Amygdala (tissue), 56 donors: ENCODE results near the gene RNF19B.

Experiments used
- DNase-seq, 56 donors: peaks; one replicate each; lab custom pipeline; 2025; lab: John Stamatoyannopoulos, UW

The RNF19B gene

DNA sequence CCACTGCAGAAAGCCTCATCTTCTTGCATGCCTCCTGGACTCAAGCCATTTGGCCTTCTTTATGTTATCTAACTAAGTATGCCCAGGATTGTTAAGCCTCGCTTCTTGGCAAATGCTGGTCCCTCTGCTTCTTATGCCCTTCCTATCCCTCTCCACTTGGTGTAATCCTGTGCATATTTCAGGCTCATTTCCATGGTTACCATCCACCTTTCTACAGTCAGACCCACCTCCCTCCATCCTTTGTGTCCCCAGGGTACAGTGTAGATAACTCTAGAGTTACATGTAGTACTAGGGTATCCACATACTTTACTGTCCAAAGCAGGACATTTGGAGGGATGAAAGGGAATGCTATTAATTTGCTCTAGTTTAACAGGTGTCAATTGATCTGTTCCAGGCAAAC lies 6.5 kb upstream of the RNF19B start:
- no peak for DNase-seq

DNA sequence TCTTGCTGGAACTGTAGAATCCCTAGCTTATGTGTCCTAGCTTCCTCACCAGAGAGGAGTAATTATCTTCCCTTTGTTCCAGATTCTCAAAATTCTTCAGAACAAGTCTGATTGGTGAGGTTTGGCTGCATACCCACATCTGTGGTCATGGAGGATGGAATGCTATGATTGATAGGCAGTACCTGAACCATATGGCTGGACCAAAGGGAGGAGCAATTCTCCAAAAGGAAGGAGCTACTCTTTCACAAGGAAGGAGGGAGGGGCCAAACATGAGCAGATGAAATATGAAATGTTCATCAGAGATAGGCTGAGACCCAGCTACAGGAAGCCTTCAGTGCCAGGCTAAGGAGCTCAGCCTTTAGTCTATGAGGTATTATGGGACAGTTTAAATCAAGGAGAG lies 5.0 kb upstream of the RNF19B start:
- DNase-seq, result no peak

GRCh38 chr1:32967888-32968568 lies 3.4 kb upstream of the RNF19B start:
- no peak for DNase-seq

- no peak for DNase-seq
These were observed 2.3 kb upstream of the RNF19B start for GRCh38 chr1:32966900-32967299.

DNA sequence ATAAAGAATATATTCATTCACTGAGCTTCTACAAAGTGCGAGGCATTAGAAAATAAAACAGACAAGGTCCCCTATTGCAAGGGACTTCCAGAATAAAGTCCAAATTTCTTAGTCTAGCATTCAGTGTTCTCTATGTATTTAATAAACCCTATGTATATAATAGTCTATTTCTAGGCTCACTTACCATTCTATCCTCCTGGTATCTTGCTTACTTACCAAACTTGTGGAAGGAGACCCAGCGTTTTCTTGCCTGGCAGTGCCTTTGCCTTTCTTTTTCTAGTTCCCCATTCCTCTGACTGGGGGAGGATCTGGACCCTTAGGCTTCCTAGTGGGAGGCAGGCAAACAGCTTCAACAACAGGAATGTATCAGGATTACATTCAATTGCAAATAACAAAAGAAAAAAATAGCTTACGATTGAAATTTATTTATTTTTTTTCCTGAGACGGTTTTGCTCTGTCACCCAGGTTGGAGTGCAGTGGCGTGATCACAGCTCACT lies 690 bp upstream of the RNF19B start:
- no peak for DNase-seq

GRCh38 chr1:32963746-32964460 lies 706 bp downstream of the RNF19B start:
- DNase-seq, result peak in 24 of 56 donors; percentile 16 to 80 (median 34)

DNA sequence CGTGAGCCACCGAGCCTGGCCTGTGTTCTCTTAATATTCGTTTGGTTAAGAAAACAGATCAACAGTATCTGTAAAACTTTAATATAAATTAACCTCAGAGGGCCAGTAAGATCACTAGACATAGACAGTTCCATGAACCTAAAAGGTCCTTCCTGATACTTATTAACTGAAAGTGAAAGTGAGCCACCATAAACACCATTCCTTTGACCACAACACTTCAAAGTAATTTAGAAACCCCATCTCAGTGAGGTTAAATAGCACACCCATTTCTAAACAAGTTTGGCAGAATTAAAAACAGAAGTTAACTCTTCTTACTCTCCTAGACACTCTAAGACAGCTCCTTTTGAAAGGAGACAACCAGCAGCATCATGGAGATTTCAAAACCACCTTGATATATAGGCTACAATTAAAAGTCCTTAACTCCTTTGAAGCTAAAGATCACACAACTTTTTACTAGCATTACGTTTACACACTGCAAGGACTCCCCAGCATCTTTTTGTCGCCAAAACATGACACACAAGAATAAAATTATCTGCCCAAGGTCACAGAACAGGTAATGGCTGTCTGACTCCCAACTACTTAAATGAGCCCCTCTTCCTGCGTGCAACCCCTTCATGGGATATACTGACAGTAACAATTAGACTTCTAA lies 2.2 kb downstream of the RNF19B start:
- DNase-seq, result no peak

GRCh38 chr1:32960819-32961355 lies 3.7 kb downstream of the RNF19B start:
- DNase-seq, result no peak

GRCh38 chr1:32960342-32960741 lies 4.3 kb downstream of the RNF19B start:
- no peak for DNase-seq

- DNase-seq, result no peak
These were observed 5.8 kb downstream of the RNF19B start for GRCh38 chr1:32958827-32959226.

DNA sequence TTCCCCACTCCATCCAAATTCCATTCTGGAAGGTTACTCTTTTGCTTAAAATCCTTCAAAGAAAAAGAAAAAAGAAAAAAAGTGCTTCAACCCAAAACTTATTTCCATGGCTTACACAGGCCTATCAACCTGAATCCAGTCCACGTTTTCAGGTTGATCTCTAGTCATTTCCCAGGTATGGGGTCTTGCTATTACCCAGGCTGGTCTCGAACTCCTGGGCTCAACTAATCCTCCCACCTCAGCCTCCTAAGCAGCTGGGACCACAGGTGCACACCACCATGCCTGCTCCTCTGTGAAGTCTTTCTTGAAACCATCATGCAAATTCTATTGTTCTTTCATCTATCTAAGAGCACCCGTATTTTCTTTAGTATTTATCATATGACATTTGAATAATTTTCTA lies 7.6 kb downstream of the RNF19B start:
- DNase-seq, result no peak

DNA sequence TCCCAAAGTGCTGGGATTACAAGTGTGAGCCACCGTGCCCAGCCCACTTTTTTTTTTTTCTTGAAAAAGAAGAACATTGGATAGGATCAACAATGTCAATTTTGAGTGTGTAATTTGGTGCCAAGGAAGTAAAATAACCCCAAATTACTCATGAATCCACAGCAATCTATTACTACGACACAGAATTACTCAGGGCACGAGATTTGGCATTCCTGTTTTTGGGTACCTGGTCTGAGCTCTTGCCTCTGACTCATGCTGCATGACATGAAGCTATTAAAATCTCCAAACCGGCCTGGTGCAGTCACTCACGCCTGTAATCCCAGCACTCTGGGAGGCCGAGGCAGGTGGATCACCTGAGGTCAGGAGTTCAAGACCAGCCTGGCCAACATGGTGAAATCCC lies 10.4 kb downstream of the RNF19B start:
- no peak for DNase-seq

GRCh38 chr1:32953495-32953894 lies 11.1 kb downstream of the RNF19B start:
- DNase-seq, result no peak

DNA sequence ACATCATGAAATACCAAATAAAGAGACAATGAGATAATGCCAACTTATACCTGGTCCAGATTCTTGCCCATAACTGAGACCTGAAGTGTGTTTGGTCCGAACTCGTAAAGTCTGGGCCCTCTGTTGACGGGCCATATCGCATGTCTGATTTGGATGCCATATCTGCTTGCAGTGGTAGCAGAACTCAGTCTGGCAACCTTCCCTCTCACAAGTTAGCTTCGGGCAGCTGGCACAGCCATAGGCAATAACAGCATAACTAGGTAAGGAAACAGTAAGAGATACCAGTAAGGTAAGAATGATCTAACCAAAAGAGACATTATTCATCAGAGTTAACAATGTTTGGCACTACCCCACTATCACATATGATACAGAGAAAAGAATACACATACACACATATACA lies 15.1 kb downstream of the RNF19B start:
- no peak for DNase-seq

DNA sequence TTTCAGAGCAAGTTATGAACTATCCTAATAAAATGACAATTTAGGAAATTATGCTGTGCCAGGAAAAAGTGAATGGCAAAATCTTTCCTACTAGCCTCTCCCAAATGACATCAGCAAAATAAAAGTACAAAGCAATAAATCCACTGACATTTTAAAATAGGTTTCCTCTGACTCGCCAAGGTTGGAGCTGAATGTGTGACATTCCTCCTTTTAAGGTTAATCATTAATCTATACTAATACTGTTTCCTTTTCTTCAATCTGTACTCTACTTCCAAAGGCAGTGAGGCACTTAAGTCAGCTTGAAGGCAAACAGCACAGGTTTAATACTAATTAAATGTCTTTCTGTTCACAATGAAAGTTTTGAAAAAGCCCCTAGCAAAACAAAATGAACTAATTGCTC lies 15.7 kb downstream of the RNF19B start:
- no peak for DNase-seq

GRCh38 chr1:32948390-32948722 lies 16.3 kb downstream of the RNF19B start:
- DNase-seq, result no peak

DNA sequence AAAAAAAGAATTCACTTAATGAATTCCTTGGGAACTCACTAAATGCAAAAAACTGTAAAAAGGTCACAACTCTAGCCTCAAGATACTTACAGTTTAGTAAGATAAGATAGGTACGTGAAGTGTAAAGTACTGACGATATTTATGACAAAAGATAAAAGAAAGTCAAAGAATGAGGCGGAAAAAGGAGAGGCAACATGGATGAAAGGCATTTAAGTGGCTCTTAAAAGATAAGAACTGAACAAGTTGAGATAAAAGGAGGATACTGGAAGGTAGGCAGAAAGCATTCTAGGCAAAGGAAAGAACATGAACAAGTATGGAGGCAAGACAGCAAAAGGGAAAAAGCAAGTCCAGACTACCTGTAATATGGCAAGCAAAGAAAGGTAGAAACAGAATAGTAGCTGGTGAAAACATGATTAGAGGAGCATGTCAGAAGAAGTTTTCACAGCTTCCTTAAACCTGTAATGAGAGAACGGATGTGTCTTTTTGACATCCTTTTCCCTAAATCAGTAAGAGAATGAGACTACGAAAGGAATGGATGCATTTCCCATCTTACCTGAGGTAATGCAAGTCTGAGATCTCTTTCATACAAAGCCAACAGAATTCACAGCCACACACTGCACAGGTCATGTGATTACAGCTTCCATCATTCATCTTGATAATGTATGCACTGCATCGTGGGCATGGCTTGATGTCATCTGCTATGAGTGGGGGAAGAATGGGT lies 16.8 kb downstream of the RNF19B start:
- no peak for DNase-seq

GRCh38 chr1:32946413-32946812 lies 18.2 kb downstream of the RNF19B start:
- no peak for DNase-seq

DNA sequence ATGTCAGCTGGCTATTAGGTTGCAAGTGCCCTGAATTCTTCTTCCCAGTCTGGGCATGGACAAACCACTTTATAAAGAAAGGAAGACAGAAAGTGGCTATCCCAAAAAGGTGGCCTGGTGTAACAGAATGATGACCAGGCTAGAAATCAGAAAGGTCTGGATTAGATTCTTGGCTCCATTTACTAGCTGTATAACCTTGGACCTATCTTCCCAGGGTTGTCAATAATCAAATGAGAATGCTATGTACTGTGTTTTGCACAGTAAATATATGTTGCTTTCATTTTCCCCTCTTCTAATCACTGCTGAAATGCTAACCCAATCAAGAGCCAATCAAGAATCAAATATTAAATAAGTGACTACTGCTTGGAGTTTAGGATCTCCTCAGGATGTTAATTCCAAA lies 20.4 kb downstream of the RNF19B start:
- DNase-seq, result no peak

DNA sequence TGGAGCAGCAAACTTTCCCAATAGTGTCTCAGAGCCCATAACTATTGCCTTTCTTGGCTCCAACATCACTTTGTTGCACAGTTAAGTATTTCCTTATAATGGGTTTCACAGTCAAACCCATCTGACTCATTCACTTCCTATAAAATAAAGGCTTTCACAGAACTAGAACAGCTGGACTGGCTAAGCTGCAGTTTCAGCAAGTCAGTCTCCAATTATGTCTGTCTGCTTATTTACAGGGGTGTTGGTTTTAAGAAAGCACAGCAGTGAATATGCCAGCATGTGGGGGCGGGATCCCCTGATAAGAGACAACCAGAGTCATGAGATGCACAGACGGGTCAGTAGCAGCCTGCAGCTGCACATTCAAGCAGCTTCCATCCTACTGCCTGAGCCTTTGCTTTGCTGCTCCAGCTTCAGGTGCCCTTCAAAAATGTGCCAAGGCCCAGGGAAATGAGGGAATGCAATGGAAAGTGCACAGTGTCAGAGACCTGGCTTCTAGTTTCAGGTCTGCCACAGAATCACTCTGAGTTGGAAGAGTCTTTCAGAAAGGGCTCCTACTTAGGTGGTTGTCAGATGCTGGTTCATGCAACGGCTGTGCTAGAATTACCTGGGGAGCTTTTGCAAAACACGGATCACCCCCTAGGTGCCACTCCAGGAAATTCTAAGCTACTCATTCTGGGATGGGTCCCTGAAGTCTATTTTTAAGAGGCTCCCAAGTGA lies 24.8 kb downstream of the RNF19B start:
- peak in 3 of 56 donors; percentile 10 to 28 (median 16) for DNase-seq
